Globus pallidus (tissue), 1 donor: Measurements from ENCODE around the gene MPPED2.

ENCODE experiments used
- DNase-seq: peaks from one replicate; pipeline ENCODE4 v3.0.0-alpha.2; 2015; ENCODE audit warnings: low spot score

Gene MPPED2

DNA sequence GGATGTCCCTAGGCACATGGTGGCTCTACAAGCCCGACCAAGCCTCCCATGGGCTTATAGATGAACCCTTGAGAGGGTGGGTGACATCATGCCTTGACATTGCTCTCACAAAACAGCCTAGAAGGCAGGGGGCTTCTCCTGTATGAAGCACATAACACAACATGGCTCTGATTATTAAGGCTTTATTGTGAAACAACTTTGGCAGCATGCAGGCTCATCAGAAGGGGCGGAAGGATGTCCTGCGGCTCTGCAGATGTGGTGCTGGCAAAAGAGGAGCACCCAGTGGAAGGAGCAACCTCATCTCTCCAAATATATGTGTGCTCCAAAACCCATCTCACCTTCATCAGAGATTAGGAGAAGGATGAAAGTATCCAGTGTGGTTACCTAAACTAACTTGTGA, 100.4 kb downstream of the MPPED2 start:
- no peak for DNase-seq

- DNase-seq: no peak
Measured at GRCh38 chr11:30485222-30485621, 100.9 kb downstream of the MPPED2 start.

DNA sequence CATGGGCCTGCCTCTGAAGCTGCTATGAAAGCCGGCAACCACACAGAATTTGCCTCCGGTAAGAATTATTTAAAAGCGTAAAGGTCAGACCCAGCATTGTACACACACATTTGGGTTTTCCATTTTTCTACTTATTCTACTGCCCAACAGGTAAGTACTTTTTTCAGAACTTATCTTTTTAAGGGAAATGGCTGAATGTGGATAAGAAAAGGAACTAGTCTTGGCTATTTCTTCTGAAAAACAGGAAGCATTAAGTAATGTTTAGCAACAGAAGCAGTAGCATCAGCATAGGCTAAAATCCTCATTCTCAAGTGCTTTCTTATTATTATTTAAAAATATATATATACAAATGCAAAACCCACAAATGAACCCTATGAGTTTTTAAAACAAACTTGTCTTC, 103.1 kb downstream of the MPPED2 start:
- DNase-seq: no peak

- no peak for DNase-seq
Measured at GRCh38 chr11:30481796-30482195, 104.4 kb downstream of the MPPED2 start.

- DNase-seq: no peak
Measured at GRCh38 chr11:30481330-30481729, 104.8 kb downstream of the MPPED2 start.

DNA sequence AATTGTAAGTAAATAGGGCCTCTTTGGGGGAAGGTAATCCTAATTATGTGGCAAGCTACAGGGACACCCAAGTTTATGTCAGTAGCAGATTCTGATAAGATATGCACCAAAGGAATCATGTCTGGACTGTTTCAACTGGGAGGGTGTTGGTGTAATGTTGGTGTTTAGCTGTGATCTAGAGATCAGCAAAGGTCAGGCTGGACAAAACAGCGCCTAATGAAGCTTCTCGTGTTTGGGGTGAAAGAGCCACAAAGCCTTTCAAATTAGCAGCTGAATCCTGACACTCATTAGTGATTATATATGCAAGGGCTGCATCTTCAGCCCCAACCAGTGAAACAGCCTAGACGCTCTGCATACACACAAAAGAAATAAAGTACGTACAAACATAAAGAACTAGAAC, 106.3 kb downstream of the MPPED2 start:
- DNase-seq: no peak

GRCh38 chr11:30478923-30479322, 107.2 kb downstream of the MPPED2 start:
- DNase-seq: peak; percentile 20

GRCh38 chr11:30477061-30477460, 109.1 kb downstream of the MPPED2 start:
- no peak for DNase-seq

DNA sequence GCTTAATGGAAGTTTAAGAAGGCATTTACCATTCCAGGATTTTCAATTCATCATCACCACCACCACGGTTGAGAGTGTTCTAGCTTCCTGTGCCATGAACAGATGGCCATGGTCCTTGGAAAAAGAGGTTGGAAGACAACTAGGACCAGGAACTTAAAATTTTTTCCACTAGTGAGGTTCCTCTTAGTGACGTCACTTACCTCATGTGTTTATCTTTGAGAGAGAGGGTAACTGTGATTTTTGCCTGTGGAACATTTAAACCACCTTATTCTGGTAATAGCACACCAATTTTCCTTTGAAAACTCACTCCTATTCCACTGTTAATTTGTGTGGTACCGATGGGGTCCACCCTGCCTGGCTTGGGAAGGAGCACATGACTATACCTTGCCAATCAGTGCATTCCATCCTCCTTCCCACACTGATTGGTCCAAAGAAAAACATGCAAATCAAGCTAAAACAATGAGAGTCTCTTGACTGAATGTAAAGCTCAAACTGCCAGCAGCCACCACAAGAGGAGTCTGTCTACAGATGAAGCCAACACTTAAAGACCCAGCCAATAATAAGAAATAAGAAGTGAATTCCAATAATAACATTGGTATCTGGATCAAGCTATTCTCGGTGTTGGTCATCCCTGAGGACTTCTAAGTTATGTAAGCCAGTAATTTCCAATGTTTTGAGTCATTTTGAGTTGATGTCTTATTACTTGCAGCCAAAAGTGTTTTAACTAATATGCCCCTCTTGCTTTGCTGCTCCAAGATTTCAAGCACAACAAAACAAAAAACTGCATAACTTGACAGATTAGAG, 111.8 kb downstream of the MPPED2 start:
- DNase-seq: no peak

GRCh38 chr11:30471244-30471643, 114.9 kb downstream of the MPPED2 start:
- no peak for DNase-seq

DNA sequence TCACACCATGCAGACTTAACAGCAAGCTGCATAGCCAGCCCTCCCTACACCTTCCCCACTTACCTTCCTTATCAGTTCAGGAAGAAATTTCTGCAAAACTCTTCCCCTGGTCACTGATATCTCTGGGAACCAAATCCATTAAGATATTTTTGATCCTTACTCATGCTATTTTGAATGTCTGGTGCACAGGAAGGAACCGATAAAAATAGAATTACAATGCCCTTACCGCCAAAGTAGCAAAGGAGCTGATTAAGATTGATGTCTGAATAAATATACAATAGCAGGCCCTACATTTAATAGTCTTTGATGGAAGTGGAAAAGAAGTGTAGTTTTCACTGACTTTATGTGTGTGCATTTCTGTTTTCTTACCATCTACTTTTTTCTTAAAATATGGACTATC, 117.3 kb downstream of the MPPED2 start:
- DNase-seq: no peak

GRCh38 chr11:30467176-30467575, 119.0 kb downstream of the MPPED2 start:
- no peak for DNase-seq

- no peak for DNase-seq
Measured at GRCh38 chr11:30465623-30466022, 120.5 kb downstream of the MPPED2 start.

DNA sequence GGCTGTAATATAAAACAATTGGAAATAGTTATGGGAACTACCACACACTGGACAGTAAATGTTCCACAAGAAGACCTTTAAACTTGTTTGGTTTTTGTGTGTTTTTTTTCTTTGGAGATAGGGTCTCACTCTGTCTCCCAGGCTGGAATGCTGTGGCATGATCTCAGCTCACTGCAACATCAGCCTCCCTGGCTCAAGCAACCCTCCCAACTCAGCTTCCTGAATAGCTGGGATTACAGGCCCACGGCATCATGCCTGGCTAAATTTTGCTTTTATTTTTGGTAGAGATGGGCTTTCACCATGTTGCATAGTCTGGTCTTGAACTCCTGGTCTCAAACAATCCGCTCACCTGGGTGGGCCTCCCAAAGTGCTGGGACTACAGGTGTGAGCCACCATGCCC, 121.0 kb downstream of the MPPED2 start:
- no peak for DNase-seq

DNA sequence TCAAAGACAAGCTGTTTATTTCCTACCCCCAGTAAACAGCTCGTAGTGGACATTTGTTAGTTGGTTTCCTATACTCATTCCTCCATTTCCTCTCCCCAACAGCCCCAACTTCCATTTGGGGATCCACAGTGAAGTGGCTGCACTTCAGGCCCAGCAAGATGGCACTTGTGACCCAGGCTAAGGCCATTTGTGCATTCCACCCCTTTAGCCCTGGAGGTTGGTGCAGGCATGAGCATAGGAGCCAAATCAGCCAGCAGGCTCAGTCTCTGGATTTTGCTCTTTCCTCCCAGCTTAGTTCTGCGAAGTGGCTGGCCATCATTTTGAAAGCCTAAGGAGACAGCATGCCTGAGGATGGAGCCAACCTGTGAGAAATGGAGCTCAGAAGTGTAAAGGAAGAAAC, 122.9 kb downstream of the MPPED2 start:
- DNase-seq: no peak

- no peak for DNase-seq
Measured at GRCh38 chr11:30462421-30462820, 123.7 kb downstream of the MPPED2 start.

DNA sequence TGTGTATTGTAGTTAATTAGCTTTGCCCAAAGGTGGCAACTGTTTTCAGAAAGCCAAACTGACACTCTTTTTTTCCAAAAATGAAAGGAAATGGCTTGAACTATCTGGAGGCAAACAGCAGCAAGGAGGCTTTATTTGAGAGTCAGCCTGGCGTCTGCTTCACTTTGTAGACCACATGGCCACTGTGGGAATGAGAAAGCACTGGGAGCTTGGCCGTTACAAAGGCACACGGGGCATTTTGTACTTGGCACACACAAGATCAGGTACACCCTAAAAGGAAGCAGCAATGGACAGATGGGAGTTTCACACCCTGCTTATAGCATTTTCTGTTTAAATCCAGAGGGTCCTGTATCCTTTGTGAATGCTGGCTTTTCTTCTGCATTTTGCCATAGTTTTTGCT, 126.3 kb downstream of the MPPED2 start:
- no peak for DNase-seq

- no peak for DNase-seq
Measured at GRCh38 chr11:30459306-30459705, 126.8 kb downstream of the MPPED2 start.

GRCh38 chr11:30458541-30458940, 127.6 kb downstream of the MPPED2 start:
- no peak for DNase-seq

DNA sequence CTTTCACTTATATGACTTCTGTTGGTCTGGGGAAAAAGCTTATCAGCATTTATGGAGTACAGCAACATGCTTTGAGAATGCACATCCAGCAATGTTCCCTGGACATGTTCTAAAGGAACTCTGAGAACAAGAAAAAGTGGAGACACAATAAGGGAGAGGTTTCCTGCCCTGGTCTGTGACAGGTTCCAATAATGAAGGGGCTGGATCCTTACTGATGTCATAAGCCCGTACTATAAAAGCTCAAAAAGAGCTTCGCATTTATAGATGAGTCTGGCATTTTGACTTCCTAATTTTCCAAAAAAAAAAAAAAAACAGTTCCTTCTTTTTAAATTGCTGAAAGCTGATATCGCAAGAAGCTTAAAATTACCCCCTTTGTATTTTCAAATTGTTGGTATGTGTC, 129.1 kb downstream of the MPPED2 start:
- no peak for DNase-seq

GRCh38 chr11:30455025-30455424, 131.1 kb downstream of the MPPED2 start:
- DNase-seq: no peak

- no peak for DNase-seq
Measured at GRCh38 chr11:30454541-30454940, 131.6 kb downstream of the MPPED2 start.

GRCh38 chr11:30454111-30454510, 132.0 kb downstream of the MPPED2 start:
- DNase-seq: no peak

GRCh38 chr11:30453705-30454104, 132.4 kb downstream of the MPPED2 start:
- no peak for DNase-seq
